ENCODE data around the gene PRG2.

Gene PRG2

GRCh38 chr11:57390535-57390934, at the start of gene PRG2:
PRG2 (minus strand) TSS chr11:57390650; CDS start chr11:57389944, 706 bp downstream.
- no peak for DNase-seq (ENCODE audit: low spot score)

- DNase-seq (ENCODE audit: low spot score), result no peak
Observed at GRCh38 chr11:57439786-57440185, 49.3 kb upstream of the PRG2 start.

GRCh38 chr11:57438345-57439285, 48.2 kb upstream of the PRG2 start:
- no peak for DNase-seq (ENCODE audit: low spot score)

- no peak for DNase-seq (ENCODE audit: low spot score)
Observed at GRCh38 chr11:57436031-57436430, 45.6 kb upstream of the PRG2 start.

- no peak for DNase-seq (ENCODE audit: low spot score)
Observed at GRCh38 chr11:57434640-57435546, 44.4 kb upstream of the PRG2 start.

GRCh38 chr11:57432714-57433163, 42.3 kb upstream of the PRG2 start:
- no peak for DNase-seq (ENCODE audit: low spot score)

- no peak for DNase-seq (ENCODE audit: low spot score)
Observed at GRCh38 chr11:57432149-57432561, 41.7 kb upstream of the PRG2 start.

- no peak for DNase-seq (ENCODE audit: low spot score)
Observed at GRCh38 chr11:57430952-57431351, 40.5 kb upstream of the PRG2 start.

- DNase-seq (ENCODE audit: low spot score), result no peak
Observed at GRCh38 chr11:57429946-57430345, 39.5 kb upstream of the PRG2 start.

GRCh38 chr11:57428643-57429042, 38.2 kb upstream of the PRG2 start:
- DNase-seq (ENCODE audit: low spot score), result no peak

GRCh38 chr11:57427727-57428082, 37.3 kb upstream of the PRG2 start:
- DNase-seq (ENCODE audit: low spot score), result no peak

- peak; percentile 55 for DNase-seq (ENCODE audit: low spot score)
Observed at GRCh38 chr11:57426929-57427726, 36.7 kb upstream of the PRG2 start, which contains the start of gene SLC43A3. SLC43A3 (minus strand) TSS chr11:57427121; CDS start chr11:57426172, 949 bp downstream.

- DNase-seq (ENCODE audit: low spot score), result no peak
Observed at GRCh38 chr11:57426439-57426928, 36.0 kb upstream of the PRG2 start.

GRCh38 chr11:57425565-57426438, 35.4 kb upstream of the PRG2 start:
- DNase-seq (ENCODE audit: low spot score), result no peak

- DNase-seq (ENCODE audit: low spot score), result no peak
Observed at GRCh38 chr11:57424792-57425564, 34.5 kb upstream of the PRG2 start.

GRCh38 chr11:57424137-57424791, 33.8 kb upstream of the PRG2 start:
- DNase-seq (ENCODE audit: low spot score), result no peak

- DNase-seq (ENCODE audit: low spot score), result no peak
Observed at GRCh38 chr11:57422669-57423068, 32.2 kb upstream of the PRG2 start.

GRCh38 chr11:57421805-57422204, 31.4 kb upstream of the PRG2 start:
- no peak for DNase-seq (ENCODE audit: low spot score)

- no peak for DNase-seq (ENCODE audit: low spot score)
Observed at GRCh38 chr11:57421066-57421465, 30.6 kb upstream of the PRG2 start.

All from D341Med (cell line).